T-helper 9 cell (primary cell): ENCODE data around the gene TNP1.

Experiments
- DNase-seq: peaks from one replicate; pipeline ENCODE4 v3.0.0-alpha.2; 2020

Gene TNP1

GRCh38 chr2:216872624-216873023 lies 12.8 kb upstream of the TNP1 start:
- DNase-seq = no peak

DNA sequence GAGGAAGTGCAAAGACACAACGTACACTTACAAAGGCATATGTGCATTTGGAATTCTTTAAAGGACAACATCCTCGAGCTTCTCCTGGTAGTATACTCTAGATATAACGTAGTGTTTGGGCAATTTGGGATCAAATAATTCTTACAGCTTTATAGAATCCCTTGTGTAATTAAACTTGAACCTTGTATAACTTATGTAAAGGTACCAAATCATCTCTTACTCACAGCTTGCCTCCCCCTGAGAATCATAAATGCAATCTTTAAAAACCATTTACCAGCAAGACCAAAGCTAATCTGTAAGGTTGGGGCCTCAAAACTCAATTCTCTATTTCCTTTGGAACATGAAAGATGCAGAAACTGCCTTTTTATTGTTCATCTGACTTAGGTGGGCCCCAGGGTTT lies 12.2 kb upstream of the TNP1 start:
- no peak for DNase-seq

DNA sequence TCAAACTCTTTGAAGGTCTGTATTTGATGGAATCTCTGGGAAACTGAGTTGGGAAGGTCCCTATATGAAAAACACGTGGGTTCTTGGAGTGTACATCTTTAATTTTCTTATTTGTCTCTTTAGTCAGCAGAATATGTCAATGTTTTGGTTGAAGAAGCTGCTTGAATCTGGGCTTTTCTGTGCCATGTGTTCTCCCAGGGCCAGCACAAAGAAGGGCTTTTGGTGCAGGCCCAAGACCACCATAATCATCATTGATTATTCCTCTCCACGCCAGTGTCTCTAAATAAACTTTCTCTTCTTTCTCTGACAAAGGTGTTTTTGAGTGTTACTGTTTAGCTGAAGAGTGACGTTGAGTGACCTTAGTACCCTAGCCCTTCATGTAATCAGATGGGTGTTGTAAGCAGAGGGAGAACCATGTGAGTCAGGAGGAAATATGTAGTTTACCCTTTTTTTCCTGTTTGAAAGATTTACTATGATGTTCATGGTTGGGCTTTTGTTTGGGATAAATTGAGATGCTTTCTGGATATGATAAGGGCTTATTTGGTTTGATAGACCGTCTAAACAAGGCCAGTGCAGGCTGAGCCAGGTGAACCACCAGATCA lies 11.6 kb upstream of the TNP1 start:
- no peak for DNase-seq

- no peak for DNase-seq
Observed at GRCh38 chr2:216870508-216871332, 10.9 kb upstream of the TNP1 start.

DNA sequence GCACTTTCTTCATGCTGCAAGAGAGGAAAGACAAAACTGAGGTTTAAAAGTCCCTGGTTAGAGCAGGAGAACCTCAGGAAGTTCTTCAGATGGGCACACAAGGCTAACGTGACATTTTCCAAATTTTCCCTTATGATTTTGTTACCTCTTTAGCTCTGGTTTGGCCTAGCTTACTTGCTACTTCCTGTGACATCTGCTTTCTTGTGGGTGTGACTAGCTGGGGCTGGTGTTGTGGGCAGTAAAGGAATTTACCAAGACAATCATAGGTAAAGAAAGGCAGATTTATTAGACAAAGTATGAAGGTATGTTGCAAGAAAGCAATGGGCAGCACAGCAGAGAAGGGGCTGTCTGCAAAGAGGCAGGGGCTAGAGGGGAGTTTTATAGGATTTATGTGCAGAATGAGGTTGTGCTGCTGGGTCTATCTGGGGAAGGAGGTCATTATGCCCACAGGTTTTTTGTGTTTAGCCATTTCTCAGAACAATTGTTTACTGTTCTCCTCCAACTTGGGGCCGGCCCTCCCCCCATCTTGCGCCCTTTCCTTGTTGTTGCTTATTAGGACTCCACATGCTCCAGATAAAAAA lies 6.7 kb upstream of the TNP1 start:
- DNase-seq = no peak

DNA sequence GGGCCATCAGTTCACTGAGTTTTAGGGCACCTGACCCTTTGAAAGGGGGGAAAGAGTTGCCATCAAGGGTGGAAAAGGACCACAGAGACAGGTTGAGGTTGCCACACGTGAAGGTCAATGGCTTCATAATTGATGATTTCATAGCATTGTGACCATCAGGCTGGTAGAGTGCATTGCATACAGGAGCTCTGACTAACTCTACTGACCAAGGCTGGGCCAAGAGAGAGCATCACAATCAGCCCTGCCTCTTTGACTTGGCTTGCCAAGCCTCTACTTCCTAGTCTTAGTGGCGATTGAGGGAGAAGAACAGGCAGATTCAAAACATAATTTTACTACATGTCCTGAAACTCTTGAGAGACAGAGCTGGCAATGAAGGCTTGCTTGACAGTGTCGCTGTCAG lies 5.8 kb upstream of the TNP1 start:
- no peak for DNase-seq

DNA sequence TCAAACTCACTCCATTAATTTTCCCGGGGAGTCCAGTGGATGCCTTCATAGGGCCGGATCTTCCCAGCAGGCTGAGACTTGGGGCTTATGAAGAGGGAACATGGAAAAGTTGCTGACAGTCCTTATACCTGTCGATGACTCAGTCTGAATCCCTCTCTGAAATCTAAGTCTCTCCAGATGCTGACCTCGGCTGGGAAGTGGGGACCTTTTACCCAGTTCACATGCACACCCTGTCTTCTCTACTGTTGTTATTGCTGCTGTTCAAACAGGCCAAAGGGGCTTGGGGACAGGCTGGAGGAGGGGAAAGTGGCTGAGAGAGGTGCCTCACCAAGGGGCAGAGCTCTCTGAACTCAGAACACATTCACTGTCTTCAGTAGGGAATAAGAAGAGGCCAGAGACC lies 4.1 kb upstream of the TNP1 start:
- no peak for DNase-seq

GRCh38 chr2:216862628-216863398 lies 2.9 kb upstream of the TNP1 start:
- DNase-seq = no peak

DNA sequence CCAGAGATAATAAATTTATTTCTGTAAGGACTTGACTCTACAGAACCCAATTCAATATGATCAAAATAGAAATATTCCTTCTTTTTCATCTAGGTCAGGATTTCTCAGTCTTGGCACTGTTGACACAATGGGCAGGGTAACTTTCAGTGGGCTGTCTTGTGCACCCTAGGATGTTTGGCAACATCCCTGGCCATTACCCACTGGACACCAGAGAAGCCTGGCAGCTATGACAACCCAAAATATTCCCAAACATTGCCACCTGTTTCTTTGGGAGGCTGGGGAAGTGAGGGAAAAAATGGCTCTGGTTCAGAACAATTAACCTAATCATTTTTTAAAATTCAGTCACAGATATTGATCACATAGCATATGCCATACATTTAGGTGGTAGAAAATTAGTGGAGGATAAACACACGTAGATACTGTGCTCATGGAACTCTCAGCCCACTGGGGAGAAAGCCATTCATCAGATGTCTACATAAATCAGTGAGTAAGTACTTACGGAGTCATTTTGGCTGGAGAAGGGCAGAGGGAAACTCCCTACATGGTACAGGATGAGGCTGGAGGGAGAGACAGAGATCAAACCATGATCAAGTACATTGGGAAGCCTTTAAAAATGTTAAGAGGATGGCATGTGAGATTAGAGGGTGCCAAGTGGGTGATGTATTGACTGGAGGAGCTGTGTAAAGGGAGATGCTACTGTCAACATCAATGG lies 718 bp upstream of the TNP1 start:
- no peak for DNase-seq

DNA sequence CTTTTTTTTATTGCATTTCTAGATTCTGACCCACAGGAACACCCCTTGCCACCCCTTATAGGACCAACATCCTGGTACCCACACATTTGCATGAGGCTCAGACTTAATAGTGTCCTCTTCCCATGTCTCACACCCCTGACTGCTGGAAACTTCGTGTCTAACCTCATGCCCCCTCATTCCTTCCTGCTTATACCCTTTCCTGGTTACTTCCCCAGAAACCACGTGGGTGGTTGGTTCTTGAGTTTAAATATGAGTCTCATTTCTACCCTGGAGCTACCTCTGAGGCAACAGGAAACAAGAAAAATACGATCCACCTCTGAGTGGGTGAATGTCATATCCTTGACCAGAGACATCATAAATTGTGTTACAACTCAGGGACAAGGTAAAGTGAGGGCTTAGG lies 1.6 kb downstream of the TNP1 start:
- DNase-seq = no peak

DNA sequence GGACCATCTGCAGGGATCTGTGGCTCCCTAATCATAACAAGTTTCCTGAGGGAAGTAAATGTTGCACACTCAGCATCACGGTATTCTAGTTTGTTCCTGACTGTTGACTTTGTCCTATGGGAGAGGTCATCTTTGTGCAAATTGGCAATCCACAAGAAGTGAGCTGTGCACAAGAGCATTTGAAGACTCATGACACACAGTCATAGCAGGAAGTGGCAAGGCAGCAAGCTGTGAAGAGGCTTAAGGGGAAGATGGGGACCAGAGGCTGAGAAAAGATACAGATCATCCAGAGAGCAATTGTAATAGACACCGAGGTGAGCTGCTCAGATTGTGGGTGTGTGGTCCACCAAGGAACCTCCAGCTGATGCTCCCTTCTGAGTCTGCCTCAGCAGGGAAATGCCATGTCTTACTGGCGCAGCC lies 2.7 kb downstream of the TNP1 start:
- no peak for DNase-seq

GRCh38 chr2:216856406-216857065 lies 3.3 kb downstream of the TNP1 start:
- DNase-seq = no peak

- DNase-seq = no peak
Observed at GRCh38 chr2:216855605-216856004, 4.3 kb downstream of the TNP1 start.

DNA sequence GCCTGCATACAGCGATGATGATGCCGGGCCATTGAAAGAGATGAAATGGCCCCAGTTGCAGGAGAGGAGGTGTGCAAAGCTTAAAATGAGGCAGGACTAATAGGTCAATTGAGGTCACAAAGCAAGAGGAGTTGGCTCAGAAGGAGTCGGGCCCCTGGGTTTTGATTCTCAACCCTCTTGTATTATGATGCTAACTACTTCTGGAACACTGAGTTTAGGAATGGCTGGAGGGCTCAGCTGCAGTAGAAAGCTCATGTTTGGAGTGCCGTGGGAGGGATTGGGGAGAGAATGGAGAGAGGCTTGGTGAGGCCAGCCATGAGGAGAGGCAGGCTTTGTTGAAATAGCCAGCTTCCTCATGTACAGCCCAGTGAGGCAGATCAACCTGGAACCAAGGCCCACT lies 4.8 kb downstream of the TNP1 start:
- DNase-seq = no peak

DNA sequence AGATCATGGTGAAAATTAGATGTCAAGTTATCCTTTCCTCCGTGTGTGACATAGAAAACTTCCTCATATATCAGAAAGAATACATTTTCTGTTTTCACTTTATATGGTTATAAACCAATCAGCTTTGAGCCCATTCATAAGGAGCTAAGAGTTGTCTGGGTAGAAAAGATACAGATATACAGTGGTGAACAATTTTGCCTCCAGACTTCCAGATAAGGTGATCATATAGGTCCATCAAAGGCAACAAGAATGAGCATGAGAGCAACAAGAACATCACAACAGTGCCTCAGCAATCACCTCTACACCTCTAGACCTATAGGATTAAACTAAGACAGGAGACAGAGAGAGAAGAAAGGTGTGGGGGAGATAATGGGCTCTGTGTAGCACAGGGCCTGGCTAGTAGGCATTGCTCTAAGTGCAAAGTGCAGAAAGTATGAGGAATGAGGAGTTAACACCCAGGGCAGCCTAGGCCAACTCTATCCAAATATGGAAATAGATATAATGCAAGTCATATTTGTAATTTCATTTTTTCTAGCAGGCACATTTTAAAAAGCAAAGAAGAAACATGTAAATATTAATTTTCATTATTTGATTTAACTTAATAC lies 8.3 kb downstream of the TNP1 start:
- DNase-seq = no peak

DNA sequence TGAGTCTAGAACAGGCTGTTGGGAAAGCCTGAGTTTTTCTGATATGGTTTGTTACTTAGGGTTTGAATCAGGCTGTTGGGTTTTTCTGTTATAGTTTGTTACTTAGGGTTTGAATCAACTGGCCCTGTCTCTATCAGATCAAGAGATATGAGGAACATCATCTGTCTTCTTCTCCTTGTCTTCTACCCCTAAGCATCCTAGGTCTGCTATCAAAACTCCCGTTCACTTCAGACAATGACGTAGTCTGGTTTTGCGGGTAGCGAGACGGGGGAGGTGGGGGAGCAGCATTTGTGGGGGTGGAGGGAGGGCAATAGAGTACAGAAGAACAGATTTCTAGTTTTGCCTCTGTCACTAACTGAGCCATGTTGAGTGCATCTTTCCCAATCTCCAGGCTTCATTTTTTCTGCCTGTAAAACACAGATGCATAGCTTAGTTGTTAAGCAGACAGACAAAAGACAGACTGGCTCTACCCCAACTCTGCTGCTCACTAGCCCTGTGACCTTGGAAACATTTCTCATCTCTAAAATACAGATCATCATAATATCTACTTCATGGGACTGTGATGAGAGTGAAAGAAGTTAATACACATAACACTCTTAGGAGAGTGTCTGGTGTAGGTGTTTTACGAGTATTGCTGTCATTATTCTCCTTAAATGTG lies 9.1 kb downstream of the TNP1 start:
- no peak for DNase-seq

DNA sequence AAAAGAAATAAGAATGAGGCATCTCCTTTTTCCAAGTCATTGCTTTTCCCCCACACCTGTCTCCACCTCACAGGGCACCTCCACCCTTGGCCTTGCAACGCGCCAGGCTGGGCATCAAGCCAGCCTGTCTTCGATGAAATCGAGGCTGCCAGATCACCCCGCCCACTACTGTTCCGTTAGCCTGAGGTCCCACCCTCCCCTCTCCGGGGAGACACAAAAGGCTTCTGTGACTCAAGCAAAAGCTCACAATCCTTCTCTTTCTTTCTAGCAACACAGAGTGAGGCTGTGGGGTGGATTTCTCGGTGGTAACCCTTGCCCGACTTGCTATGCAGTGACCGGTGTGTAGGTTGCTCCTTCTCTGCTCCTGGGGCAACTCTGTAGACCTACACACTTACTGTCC lies 9.9 kb downstream of the TNP1 start:
- no peak for DNase-seq

GRCh38 chr2:216845426-216845825 lies 14.4 kb downstream of the TNP1 start:
- DNase-seq = no peak

DNA sequence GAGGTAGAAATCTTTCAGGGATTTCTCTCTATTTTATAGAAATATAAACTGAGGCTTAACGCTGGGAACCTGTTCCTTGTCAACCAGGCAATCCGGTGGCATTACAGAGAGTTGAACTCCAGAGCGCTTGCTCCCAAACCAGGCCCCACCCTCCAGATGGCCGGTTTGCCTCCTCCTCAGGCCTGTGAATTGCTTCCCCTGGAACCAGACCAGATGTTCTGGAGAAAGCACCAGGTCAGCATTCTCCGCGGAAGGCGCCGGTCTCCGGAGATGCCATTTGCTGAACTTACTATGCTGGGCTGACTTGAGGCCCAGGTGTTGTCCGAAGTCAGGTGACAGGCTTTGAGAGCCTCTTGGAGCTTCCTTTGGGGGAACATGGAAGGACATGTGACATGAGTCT lies 17.2 kb downstream of the TNP1 start:
- DNase-seq = no peak

- no peak for DNase-seq
Observed at GRCh38 chr2:216839688-216840087, 20.2 kb downstream of the TNP1 start.

DNA sequence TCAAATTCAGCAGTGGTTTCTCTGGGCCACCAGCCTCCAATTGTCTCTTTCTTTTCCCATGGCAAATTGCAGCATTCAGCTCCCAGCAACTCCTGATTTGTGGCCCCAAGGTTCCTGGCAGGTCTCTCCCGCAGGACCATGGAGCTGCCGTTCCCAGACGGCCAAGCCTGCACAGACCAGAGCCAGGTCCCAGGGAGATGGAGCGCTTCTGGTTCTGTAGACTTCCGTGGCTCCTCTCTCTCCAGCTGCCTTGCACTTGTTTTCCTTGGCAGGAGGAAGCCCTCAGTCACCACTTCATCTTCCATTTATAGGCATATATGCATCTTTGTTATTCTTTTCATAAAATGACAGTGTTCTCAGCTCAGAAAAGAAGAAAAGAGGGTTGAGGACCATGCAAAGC lies 21.7 kb downstream of the TNP1 start:
- no peak for DNase-seq
